Upper lobe of left lung (tissue), 4 donors: ENCODE results near the gene ICE2.

Experiments used
- POLR2A ChIP-seq, 4 donors: fragments of 450-650 bp; IDR thresholded peaks; one replicate each; pipeline ENCODE4 v1.5.1; 2016 to 2017; ENCODE audit warnings: antibody characterized with exemption in 4 of 4, mild to moderate bottlenecking in 2 of 4
- TF ChIP-seq, protein P1 (sequence below), 6 experiments: fragments of 450-650 bp in 4 of 6; fragments of 200-600 bp in 2 of 6; sonication (generic) in 2 of 6; IDR thresholded peaks; one replicate each; pipeline ENCODE4 v1.5.1; 2016 to 2019; ENCODE audit warnings: antibody characterized with exemption in 6 of 6

DNA sequence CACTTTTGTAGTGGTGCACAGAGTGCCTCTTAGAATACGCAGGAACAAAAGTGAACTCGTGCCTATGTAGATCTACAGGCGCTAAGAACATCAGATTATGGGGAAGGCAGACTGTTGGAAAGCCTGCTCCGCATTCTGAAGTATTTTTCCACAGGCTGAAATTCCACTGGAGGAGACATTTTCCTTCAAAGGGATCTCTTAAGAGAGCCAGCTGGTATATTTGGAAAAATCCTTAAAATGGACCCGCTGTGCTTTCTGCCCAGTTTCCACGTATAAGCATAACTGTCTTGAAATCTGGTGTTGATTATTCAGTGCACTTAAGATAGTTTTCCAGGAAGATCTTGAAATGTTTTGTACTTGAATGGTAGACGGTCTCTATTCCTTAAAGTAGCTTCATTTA lies 34.7 kb upstream of the ICE2 start:
- no peak for TF ChIP-seq POLR2A (IDR thresholded peaks at IDR 0.05)
- TF ChIP-seq, protein P1, sequence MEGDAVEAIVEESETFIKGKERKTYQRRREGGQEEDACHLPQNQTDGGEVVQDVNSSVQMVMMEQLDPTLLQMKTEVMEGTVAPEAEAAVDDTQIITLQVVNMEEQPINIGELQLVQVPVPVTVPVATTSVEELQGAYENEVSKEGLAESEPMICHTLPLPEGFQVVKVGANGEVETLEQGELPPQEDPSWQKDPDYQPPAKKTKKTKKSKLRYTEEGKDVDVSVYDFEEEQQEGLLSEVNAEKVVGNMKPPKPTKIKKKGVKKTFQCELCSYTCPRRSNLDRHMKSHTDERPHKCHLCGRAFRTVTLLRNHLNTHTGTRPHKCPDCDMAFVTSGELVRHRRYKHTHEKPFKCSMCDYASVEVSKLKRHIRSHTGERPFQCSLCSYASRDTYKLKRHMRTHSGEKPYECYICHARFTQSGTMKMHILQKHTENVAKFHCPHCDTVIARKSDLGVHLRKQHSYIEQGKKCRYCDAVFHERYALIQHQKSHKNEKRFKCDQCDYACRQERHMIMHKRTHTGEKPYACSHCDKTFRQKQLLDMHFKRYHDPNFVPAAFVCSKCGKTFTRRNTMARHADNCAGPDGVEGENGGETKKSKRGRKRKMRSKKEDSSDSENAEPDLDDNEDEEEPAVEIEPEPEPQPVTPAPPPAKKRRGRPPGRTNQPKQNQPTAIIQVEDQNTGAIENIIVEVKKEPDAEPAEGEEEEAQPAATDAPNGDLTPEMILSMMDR (IDR thresholded peaks at IDR 0.05): no peak
